Measurements from ENCODE around the gene MCC. TPM values are rescaled to one million over a fixed set of nuclear protein-coding genes. Genes with fewer than 3 reads are reported as not detected.

The MCC gene
- total RNA-seq, 1 experiment from 2014 or later, result 0.60 TPM

GRCh38 chr5:113378081-113378480 is 110.2 kb downstream of the MCC start:
- Histone ChIP-seq H3K9me3 (ENCODE audit: low read depth, low read length, poor library complexity, severe bottlenecking) (no peaks in the 10 kb centered on the region), H3K27ac (ENCODE audit: low read depth, low read length, poor library complexity, severe bottlenecking) (no peak overlapping the region), H3K4me3 (ENCODE audit: low read depth, low read length, poor library complexity, severe bottlenecking) (no peak overlapping the region), H3K27me3 (replicated peaks; ENCODE audit: insufficient read depth, low read depth, low read length, poor library complexity) (no peaks in the 10 kb centered on the region), H3K4me1 (ENCODE audit: insufficient read depth, low read length, poor library complexity, severe bottlenecking) (no peaks in the 10 kb centered on the region), H3K36me3 (ENCODE audit: insufficient read depth, low read length, poor library complexity, severe bottlenecking) (no peaks in the 10 kb centered on the region)
- TF ChIP-seq EZH2 (IDR thresholded peaks at IDR 0.05; ENCODE audit: borderline replicate concordance, low read depth, low read length, poor library complexity, severe bottlenecking) (no peak), CTCF (conservative IDR thresholded peaks at IDR 0.05; ENCODE audit: low read depth, low read length) (no peak)
- POLR2A ChIA-PET (ENCODE audit: low non-redundant PET), result no interaction called here
- BruUV-seq (replicated peaks), result no TSS peak
- intact Hi-C loops (cut with micrococcal nuclease; ENCODE audit: unreplicated experiment), result loop anchor here (2.0 kb wide), 1 partner anchor 135 kb away; the partner anchor contains the start of gene YTHDC2
- CTCF ChIA-PET, result no interaction called here
- DNase-seq (ENCODE audit: low spot score), result no peak

GRCh38 chr5:113376640-113377039 is 111.6 kb downstream of the MCC start:
- no peak for DNase-seq (ENCODE audit: low spot score)
- Histone ChIP-seq H3K4me1 (ENCODE audit: insufficient read depth, low read length, poor library complexity, severe bottlenecking) (no peaks in the 10 kb centered on the region), H3K27ac (ENCODE audit: low read depth, low read length, poor library complexity, severe bottlenecking) (no peak overlapping the region), H3K27me3 (replicated peaks; ENCODE audit: insufficient read depth, low read depth, low read length, poor library complexity) (no peaks in the 10 kb centered on the region), H3K9me3 (ENCODE audit: low read depth, low read length, poor library complexity, severe bottlenecking) (no peaks in the 10 kb centered on the region), H3K36me3 (ENCODE audit: insufficient read depth, low read length, poor library complexity, severe bottlenecking) (no peaks in the 10 kb centered on the region), H3K4me3 (ENCODE audit: low read depth, low read length, poor library complexity, severe bottlenecking) (no peak overlapping the region)
- CTCF ChIA-PET, result interaction anchor here (0.6 kb wide), 1 partner anchor 164 kb away, joined by 6 read pairs; no protein-coding TSS in a partner anchor
- POLR2A ChIA-PET (ENCODE audit: low non-redundant PET), result no interaction called here
- BruUV-seq (replicated peaks), result no TSS peak
- intact Hi-C loops (cut with micrococcal nuclease; ENCODE audit: unreplicated experiment), result no loop called here
- TF ChIP-seq EZH2 (IDR thresholded peaks at IDR 0.05; ENCODE audit: borderline replicate concordance, low read depth, low read length, poor library complexity, severe bottlenecking), result no peak
- no peak for TF ChIP-seq CTCF (conservative IDR thresholded peaks at IDR 0.05; ENCODE audit: low read depth, low read length)

GRCh38 chr5:113375480-113376060 is 112.7 kb downstream of the MCC start:
- intact Hi-C loops (cut with micrococcal nuclease; ENCODE audit: unreplicated experiment), result no loop called here
- H3K27ac ChIP-seq (ENCODE audit: low read depth, low read length, poor library complexity, severe bottlenecking), result no peak overlapping the region
- H3K36me3 ChIP-seq (ENCODE audit: insufficient read depth, low read length, poor library complexity, severe bottlenecking), result no peaks in the 10 kb centered on the region
- CTCF ChIA-PET, result no interaction called here
- no peaks in the 10 kb centered on the region for H3K4me1 ChIP-seq (ENCODE audit: insufficient read depth, low read length, poor library complexity, severe bottlenecking)
- no peaks in the 10 kb centered on the region for H3K27me3 ChIP-seq (replicated peaks; ENCODE audit: insufficient read depth, low read depth, low read length, poor library complexity)
- TF ChIP-seq CTCF (conservative IDR thresholded peaks at IDR 0.05; ENCODE audit: low read depth, low read length) (no peak), EZH2 (IDR thresholded peaks at IDR 0.05; ENCODE audit: borderline replicate concordance, low read depth, low read length, poor library complexity, severe bottlenecking) (no peak)
- POLR2A ChIA-PET (ENCODE audit: low non-redundant PET), result no interaction called here
- DNase-seq (ENCODE audit: low spot score), result no peak
- H3K9me3 ChIP-seq (ENCODE audit: low read depth, low read length, poor library complexity, severe bottlenecking), result no peaks in the 10 kb centered on the region
- BruUV-seq (replicated peaks), result no TSS peak
- no peak overlapping the region for H3K4me3 ChIP-seq (ENCODE audit: low read depth, low read length, poor library complexity, severe bottlenecking)

Measured in A673 (cell line).